B cell (primary cell): ENCODE data around the gene CELA2A. TPM values are rescaled to one million over a fixed set of nuclear protein-coding genes. Genes with fewer than 3 reads are reported as not detected.

Experiments used
- ATAC-seq: fragments of 200-7000 bp; cut with Tn5 transposase; one replicate; pipeline ENCODE4 v1.10.0; 2021; ENCODE audit warnings: low read depth, mild to moderate bottlenecking, moderate number of reproducible peaks, moderate library complexity
- CTCF ChIA-PET: fragments of 350-600 bp; sonication (Branson Sonifier 250); formaldehyde crosslinking; loops from one replicate; lab custom pipeline; 2021; ENCODE audit warnings: antibody characterized with exemption, inconsistent platforms; lab: Charles Lee
- POLR2A ChIA-PET: fragments of 350-600 bp; sonication (Branson Sonifier 250); formaldehyde crosslinking; loops from one replicate; lab custom pipeline; 2021; ENCODE audit warnings: antibody characterized with exemption; lab: Charles Lee
- DNase-seq: peaks from one replicate; pipeline ENCODE4 v3.0.0; 2013
- H2AFZ ChIP-seq: 2 replicates; pipeline ENCODE4 v1.6.1; 2012; ENCODE audit warnings: mild to moderate bottlenecking, low read depth, low read length; ENCODE audit not compliant: insufficient read depth, poor library complexity, severe bottlenecking
- H3K27ac ChIP-seq, 2 donors: 1 replicate in 1 of 2; 2 replicates in 1 of 2; pipeline ENCODE4 v1.5.1; 2012 to 2013; ENCODE audit warnings: low read length in 2 of 2, mild to moderate bottlenecking in 2 of 2, moderate library complexity in 1 of 2
- H3K27me3 ChIP-seq, 4 experiments: fragments of 200-600 bp in 1 of 4; sonication (generic) in 1 of 4; replicated peaks in 1 of 4; 1 replicate in 2 of 4; 2 replicates in 2 of 4; pipeline versions ENCODE4 v1.6.1 to v1.7.0; 2013 to 2016; ENCODE audit warnings: low read length in 3 of 4, mild to moderate bottlenecking in 2 of 4, mixed read lengths in 1 of 4, moderate library complexity in 1 of 4; ENCODE audit not compliant: insufficient read depth in 4 of 4, control insufficient read depth in 3 of 4; ENCODE audit errors: control extremely low read depth in 1 of 4
- H3K36me3 ChIP-seq, 2 experiments: replicated peaks in 1 of 2; 1 replicate in 1 of 2; 2 replicates in 1 of 2; pipeline versions ENCODE4 v1.6.1 to v1.7.1; 2013; ENCODE audit warnings: low read length in 1 of 2; ENCODE audit not compliant: insufficient read depth in 2 of 2, control insufficient read depth in 1 of 2; ENCODE audit errors: control extremely low read depth in 1 of 2, extremely low read depth in 1 of 2
- H3K4me1 ChIP-seq, 2 donors: fragments of 200-600 bp in 1 of 2; sonication (generic) in 1 of 2; 1 replicate in 1 of 2; 2 replicates in 1 of 2; pipeline versions ENCODE4 v1.5.1 to v1.6.1; 2013 to 2017; ENCODE audit warnings: low read length in 2 of 2; ENCODE audit not compliant: control insufficient read depth in 2 of 2, insufficient read depth in 2 of 2
- H3K4me2 ChIP-seq: replicated peaks from 2 replicates; pipeline ENCODE3; 2012; ENCODE audit warnings: mild to moderate bottlenecking, low read depth, low read length; ENCODE audit not compliant: poor library complexity, severe bottlenecking
- H3K4me3 ChIP-seq, 5 experiments: fragments of 200-600 bp in 1 of 5; sonication (generic) in 1 of 5; 1 replicate in 3 of 5; 2 replicates in 2 of 5; pipeline versions ENCODE4 v1.5.1 to v1.7.0; 2011 to 2016; ENCODE audit warnings: low read length in 4 of 5, mild to moderate bottlenecking in 4 of 5, low read depth in 2 of 5, control low read depth in 1 of 5, moderate library complexity in 1 of 5; ENCODE audit not compliant: insufficient read depth in 1 of 5; ENCODE audit errors: control extremely low read depth in 1 of 5, extremely low read depth in 1 of 5
- H3K79me2 ChIP-seq: fragments of 200-600 bp; sonication (generic); one replicate; pipeline ENCODE4 v1.6.0; 2016; ENCODE audit warnings: low read length; ENCODE audit not compliant: control insufficient read depth, insufficient read depth
- H3K9ac ChIP-seq: fragments of 200-600 bp; sonication (generic); 2 replicates; pipeline ENCODE4 v1.6.1; 2017; ENCODE audit warnings: mild to moderate bottlenecking, low read length, moderate library complexity
- H3K9me3 ChIP-seq, 3 donors: one replicate each; pipeline versions ENCODE4 v1.6.1 to v1.7.1; 2013; ENCODE audit warnings: low read length in 2 of 3; ENCODE audit not compliant: control insufficient read depth in 2 of 3, insufficient read depth in 1 of 3; ENCODE audit errors: control extremely low read depth in 1 of 3
- H4K20me1 ChIP-seq: 2 replicates; pipeline ENCODE4 v1.6.0; 2012; ENCODE audit warnings: mild to moderate bottlenecking, low read length; ENCODE audit not compliant: insufficient read depth, control insufficient read depth, poor library complexity, severe bottlenecking
- H3K27ac Mint-ChIP-seq: one replicate; pipeline ENCODE4 v1.8.0; 2021; ENCODE audit warnings: mixed read lengths
- H3K27me3 Mint-ChIP-seq: one replicate; pipeline ENCODE4 v1.8.0; 2021; ENCODE audit warnings: mixed read lengths
- H3K4me1 Mint-ChIP-seq: one replicate; pipeline ENCODE4 v1.8.0; 2021; ENCODE audit warnings: mixed read lengths
- H3K4me3 Mint-ChIP-seq: one replicate; pipeline ENCODE4 v1.8.0; 2021; ENCODE audit warnings: mixed read lengths
- H3K9me3 Mint-ChIP-seq: one replicate; pipeline ENCODE4 v1.8.0; 2022; ENCODE audit warnings: mixed read lengths; ENCODE audit not compliant: insufficient read depth
- EZH2 ChIP-seq: IDR thresholded peaks from 2 replicates; pipeline ENCODE4 v1.6.1; 2012; ENCODE audit warnings: borderline replicate concordance, low read depth, mild to moderate bottlenecking, moderate library complexity, low read length; ENCODE audit not compliant: insufficient read depth, poor library complexity, severe bottlenecking
- WGBS: methylation state at CpG from one replicate; pipeline ENCODE4 v1.1.5; 2013; ENCODE audit warnings: missing lambda C conversion rate; ENCODE audit not compliant: insufficient coverage; 5-methylcytosine and 5-hydroxymethylcytosine counted together
- intact Hi-C: fragments of 100-400 bp; cut with micrococcal nuclease; formaldehyde crosslinking; loops from one replicate; pipeline ENCODE4 v1.10.0; 2022
- polyA plus RNA-seq: library from polyadenylated mRNA; depleted of rRNA; stranded (reverse); fragments of >200 nt; gene quantifications from 2 replicates; pipeline ENCODE4 v1.2.3, GENCODE V29; 2012
- total RNA-seq, 2 donors: library from RNA; stranded (reverse); fragments of 120-200 nt in 1 of 2; gene quantifications; 1 replicate in 1 of 2; 2 replicates in 1 of 2; pipeline versions ENCODE4 v1.2.3 to v1.2.4, GENCODE V29; 2013 to 2022
- TF ChIP-seq, protein P1 (sequence below): fragments of 200-600 bp; IDR thresholded peaks from one replicate; pipeline ENCODE4 v1.8.0; 2022; ENCODE audit warnings: antibody characterized with exemption, mild to moderate bottlenecking

Gene CELA2A
- total and polyA plus RNA-seq, 2 donors (not counting 1 experiment from before 2014, with no cell fraction given), result not detected

DNA sequence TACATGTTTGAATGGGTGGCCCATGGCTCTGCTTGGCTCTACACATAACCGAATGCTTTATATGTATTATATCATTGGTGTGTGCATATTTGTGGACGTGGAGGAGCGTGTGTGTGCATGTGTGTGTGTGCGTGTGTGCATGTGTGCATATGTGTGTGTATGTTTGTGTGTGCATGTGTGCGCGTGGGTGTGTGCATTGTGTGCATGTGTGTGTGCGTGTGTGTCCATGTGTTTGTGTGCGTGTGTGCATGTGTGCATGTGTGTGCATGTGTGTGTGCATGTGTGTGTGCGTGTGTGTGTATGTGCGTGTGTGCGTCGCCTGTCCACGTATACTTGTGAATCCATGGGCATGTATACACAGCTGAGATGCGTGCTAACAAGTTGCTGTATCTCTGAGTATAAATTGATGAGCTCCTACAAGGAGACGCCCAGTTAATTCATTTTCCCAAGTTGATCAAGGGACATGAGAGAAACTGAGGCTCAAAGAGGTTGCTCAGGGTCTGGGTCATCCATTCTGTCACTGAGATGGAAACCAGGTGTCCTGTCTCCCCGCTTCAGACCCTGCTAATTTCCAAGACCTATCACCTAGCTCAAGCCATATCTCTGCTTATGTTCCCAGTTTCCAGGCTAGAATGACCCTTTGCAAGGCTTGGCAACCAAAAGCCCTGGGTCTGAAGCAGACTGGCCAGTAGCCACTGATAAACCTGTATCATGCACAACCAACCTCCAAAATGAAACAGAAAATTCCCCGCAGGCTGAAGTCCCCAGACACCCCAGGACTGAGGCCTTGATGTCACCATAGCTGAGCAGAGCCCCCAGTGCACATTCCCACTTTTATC is 21.1 kb upstream of the CELA2A start:
- no peak overlapping the region for H3K27ac ChIP-seq
- no peak for ATAC-seq
- H3K4me1 ChIP-seq, result no peaks in the 10 kb centered on the region
- no peaks in the 10 kb centered on the region for H3K27me3 ChIP-seq
- ChIA-PET CTCF (interaction anchor here (0.6 to 9.6 kb wide), 3 partner anchors 17 to 307 kb away, joined by 3 to 292 read pairs (median 5); no protein-coding TSS in a partner anchor), POLR2A (no interaction called here)
- Mint-ChIP-seq H3K4me3 (no peak overlapping the region), H3K27me3 (no peaks in the 10 kb centered on the region), H3K9me3 (no peaks in the 10 kb centered on the region), H3K4me1 (no peaks in the 10 kb centered on the region), H3K27ac (no peak overlapping the region)
- no peak overlapping the region for H2AFZ ChIP-seq
- intact Hi-C loops, result no loop called here
- H4K20me1 ChIP-seq, result peaks cover 7% of the 10 kb centered on the region
- TF ChIP-seq, protein P1, sequence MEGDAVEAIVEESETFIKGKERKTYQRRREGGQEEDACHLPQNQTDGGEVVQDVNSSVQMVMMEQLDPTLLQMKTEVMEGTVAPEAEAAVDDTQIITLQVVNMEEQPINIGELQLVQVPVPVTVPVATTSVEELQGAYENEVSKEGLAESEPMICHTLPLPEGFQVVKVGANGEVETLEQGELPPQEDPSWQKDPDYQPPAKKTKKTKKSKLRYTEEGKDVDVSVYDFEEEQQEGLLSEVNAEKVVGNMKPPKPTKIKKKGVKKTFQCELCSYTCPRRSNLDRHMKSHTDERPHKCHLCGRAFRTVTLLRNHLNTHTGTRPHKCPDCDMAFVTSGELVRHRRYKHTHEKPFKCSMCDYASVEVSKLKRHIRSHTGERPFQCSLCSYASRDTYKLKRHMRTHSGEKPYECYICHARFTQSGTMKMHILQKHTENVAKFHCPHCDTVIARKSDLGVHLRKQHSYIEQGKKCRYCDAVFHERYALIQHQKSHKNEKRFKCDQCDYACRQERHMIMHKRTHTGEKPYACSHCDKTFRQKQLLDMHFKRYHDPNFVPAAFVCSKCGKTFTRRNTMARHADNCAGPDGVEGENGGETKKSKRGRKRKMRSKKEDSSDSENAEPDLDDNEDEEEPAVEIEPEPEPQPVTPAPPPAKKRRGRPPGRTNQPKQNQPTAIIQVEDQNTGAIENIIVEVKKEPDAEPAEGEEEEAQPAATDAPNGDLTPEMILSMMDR, result no peak
- TF ChIP-seq EZH2, result no peak
- no peak overlapping the region for H3K9ac ChIP-seq
- no peaks in the 10 kb centered on the region for H3K79me2 ChIP-seq
- 96% methylated on average over 17 of the region's 17 CpGs for WGBS
- H3K36me3 ChIP-seq, result peaks cover 0 to 2% of the 10 kb centered on the region in 2 experiments
- no peak for DNase-seq
- no peaks in the 10 kb centered on the region for H3K9me3 ChIP-seq
- H3K4me3 ChIP-seq, result no peak overlapping the region
- no peak overlapping the region for H3K4me2 ChIP-seq

DNA sequence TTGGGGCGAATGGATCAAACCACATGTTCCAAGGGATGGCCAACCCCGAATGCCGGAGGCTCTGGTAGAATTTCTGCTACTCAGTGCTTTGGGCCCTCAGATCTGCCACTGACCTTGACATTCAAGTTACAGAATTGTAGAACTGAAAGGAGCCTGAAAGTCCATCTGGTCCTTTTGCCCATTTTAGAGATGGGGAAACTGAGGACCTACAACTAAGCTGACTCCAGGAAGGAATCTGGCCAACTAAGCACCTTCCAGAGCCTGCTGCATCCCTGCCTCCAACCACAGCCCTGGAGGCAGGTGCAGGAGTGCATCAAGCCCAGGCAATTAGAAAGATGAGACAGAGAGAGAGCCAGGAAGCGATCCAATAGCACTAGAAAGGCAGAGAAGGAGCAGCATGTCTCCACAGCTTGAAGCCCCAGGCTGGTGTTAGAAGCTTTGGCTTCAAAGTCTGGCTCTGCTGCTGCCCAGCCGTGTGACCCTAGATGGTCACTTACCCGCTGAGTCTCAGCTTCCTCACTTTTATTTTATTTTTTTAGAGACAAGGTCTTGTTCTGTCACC is 19.6 kb upstream of the CELA2A start:
- Histone ChIP-seq H3K9me3 (no peaks in the 10 kb centered on the region), H3K9ac (no peak overlapping the region), H3K79me2 (no peaks in the 10 kb centered on the region), H3K4me2 (no peak overlapping the region), H3K27me3 (no peaks in the 10 kb centered on the region), H3K27ac (no peak overlapping the region), H4K20me1 (no peaks in the 10 kb centered on the region), H3K4me3 (no peak overlapping the region), H3K36me3 (no peaks in the 10 kb centered on the region), H2AFZ (no peak overlapping the region), H3K4me1 (no peaks in the 10 kb centered on the region)
- Mint-ChIP-seq H3K27ac (no peak overlapping the region), H3K27me3 (no peaks in the 10 kb centered on the region), H3K4me1 (no peaks in the 10 kb centered on the region), H3K4me3 (no peak overlapping the region), H3K9me3 (no peaks in the 10 kb centered on the region)
- ChIA-PET POLR2A (no interaction called here), CTCF (interaction anchor here (0.5 to 2.6 kb wide), 2 partner anchors 114 to 138 kb away, joined by 5 to 11 read pairs; no protein-coding TSS in a partner anchor)
- ATAC-seq (no peak), DNase-seq (no peak)
- TF ChIP-seq, protein P1, result no peak
- TF ChIP-seq EZH2, result no peak
- 98% methylated on average over 6 of the region's 6 CpGs for WGBS
- intact Hi-C loops, result no loop called here
